Type B pancreatic cell (in vitro differentiated cells): Measurements from ENCODE around the gene CFAP97. TPM values are rescaled to one million over a fixed set of nuclear protein-coding genes. Genes with fewer than 3 reads are reported as not detected.

Experiments used
- DNase-seq: peaks from one replicate; pipeline ENCODE4 v3.0.0; 2021; ENCODE audit warnings: mixed read lengths; ENCODE audit not compliant: unreplicated experiment; ENCODE audit errors: extremely low spot score
- H3K27ac Mint-ChIP-seq: 2 replicates; pipeline ENCODE4 v1.8.0; 2021; ENCODE audit warnings: mild to moderate bottlenecking, mixed read lengths
- H3K27me3 Mint-ChIP-seq: 2 replicates; pipeline ENCODE4 v1.8.0; 2021; ENCODE audit warnings: mixed read lengths
- H3K36me3 Mint-ChIP-seq: 2 replicates; pipeline ENCODE4 v1.8.0; 2021; ENCODE audit warnings: mixed read lengths
- H3K4me1 Mint-ChIP-seq: one replicate; pipeline ENCODE4 v1.8.0; 2021; ENCODE audit warnings: mixed read lengths; ENCODE audit not compliant: unreplicated experiment
- H3K4me3 Mint-ChIP-seq: 2 replicates; pipeline ENCODE4 v1.8.0; 2021; ENCODE audit warnings: mild to moderate bottlenecking, mixed read lengths
- H3K9me3 Mint-ChIP-seq: 2 replicates; pipeline ENCODE4 v1.8.0; 2021; ENCODE audit warnings: mixed read lengths
- total RNA-seq: library from RNA; stranded (reverse); gene quantifications from 2 replicates; pipeline ENCODE4 v1.2.1, GENCODE V29; 2021; ENCODE audit warnings: low replicate concordance
- TF ChIP-seq, protein P1 (sequence below): fragments of 200-600 bp; sonication (generic); conservative IDR thresholded peaks from 2 replicates; pipeline ENCODE4 v1.5.0; 2021; ENCODE audit warnings: antibody characterized with exemption, mild to moderate bottlenecking

The CFAP97 gene
- total RNA-seq, 1 donor from 2014 or later = 21.6 TPM

DNA sequence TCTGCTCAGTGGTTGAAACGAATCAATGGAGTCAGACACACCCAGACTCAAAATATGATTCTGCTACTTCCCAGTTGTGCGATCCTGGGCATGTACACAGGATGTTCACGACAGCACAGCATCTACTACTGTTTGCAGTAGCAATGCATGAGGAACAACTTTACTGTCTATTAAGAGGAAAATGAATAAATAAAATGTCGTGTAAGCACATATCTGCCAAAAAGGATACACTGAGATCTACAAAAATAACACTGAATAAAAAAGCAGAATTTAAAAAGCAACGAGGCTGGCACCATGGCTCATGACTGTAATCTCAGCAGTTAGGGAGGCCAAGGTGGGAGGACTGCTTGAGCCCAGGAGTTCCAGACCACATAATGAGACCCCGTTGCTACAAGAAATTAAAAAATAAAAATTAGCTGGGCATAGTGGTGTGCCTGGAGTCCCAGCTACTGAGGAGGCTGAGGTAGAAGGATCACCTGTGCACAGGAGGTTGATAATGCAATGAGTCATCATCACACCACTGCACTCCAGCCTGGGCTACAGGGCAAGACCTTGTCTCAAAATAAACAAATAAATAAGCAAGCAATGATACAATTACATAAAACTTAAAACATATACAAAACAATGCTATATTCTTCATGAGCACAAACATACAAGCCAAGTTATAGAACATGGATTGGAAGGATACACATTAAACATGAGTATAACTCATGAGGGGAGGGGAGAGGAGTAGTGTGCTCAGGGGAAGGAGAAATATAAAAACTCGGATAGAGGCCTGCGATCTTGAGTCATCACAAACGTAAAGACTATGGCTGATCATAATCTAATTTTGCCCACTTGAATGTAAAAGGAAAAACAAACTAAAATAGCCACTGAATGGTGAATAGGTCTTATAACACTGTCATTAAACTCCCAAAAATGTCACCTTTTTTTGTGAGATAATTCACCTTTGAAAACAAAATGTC, 8.6 kb downstream of the CFAP97 start:
- no peaks in the 10 kb centered on the region for H3K9me3 Mint-ChIP-seq
- peaks cover 14% of the 10 kb centered on the region for H3K36me3 Mint-ChIP-seq
- H3K4me3 Mint-ChIP-seq = no peak overlapping the region
- no peak overlapping the region for H3K27ac Mint-ChIP-seq
- no peaks in the 10 kb centered on the region for H3K27me3 Mint-ChIP-seq
- TF ChIP-seq, protein P1, sequence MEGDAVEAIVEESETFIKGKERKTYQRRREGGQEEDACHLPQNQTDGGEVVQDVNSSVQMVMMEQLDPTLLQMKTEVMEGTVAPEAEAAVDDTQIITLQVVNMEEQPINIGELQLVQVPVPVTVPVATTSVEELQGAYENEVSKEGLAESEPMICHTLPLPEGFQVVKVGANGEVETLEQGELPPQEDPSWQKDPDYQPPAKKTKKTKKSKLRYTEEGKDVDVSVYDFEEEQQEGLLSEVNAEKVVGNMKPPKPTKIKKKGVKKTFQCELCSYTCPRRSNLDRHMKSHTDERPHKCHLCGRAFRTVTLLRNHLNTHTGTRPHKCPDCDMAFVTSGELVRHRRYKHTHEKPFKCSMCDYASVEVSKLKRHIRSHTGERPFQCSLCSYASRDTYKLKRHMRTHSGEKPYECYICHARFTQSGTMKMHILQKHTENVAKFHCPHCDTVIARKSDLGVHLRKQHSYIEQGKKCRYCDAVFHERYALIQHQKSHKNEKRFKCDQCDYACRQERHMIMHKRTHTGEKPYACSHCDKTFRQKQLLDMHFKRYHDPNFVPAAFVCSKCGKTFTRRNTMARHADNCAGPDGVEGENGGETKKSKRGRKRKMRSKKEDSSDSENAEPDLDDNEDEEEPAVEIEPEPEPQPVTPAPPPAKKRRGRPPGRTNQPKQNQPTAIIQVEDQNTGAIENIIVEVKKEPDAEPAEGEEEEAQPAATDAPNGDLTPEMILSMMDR = no peak
- H3K4me1 Mint-ChIP-seq = peaks cover 4% of the 10 kb centered on the region
- DNase-seq = no peak

GRCh38 chr4:185192059-185192458, 11.7 kb downstream of the CFAP97 start:
- peaks cover 20% of the 10 kb centered on the region for H3K36me3 Mint-ChIP-seq
- TF ChIP-seq, protein P1 = no peak
- no peaks in the 10 kb centered on the region for H3K27me3 Mint-ChIP-seq
- no peak overlapping the region for H3K27ac Mint-ChIP-seq
- DNase-seq = no peak
- H3K4me1 Mint-ChIP-seq = peaks cover 4% of the 10 kb centered on the region
- no peaks in the 10 kb centered on the region for H3K9me3 Mint-ChIP-seq
- H3K4me3 Mint-ChIP-seq = no peak overlapping the region

GRCh38 chr4:185190306-185190856, 13.4 kb downstream of the CFAP97 start:
- TF ChIP-seq, protein P1 = no peak
- H3K36me3 Mint-ChIP-seq = peaks cover 16% of the 10 kb centered on the region
- no peak for DNase-seq
- H3K4me3 Mint-ChIP-seq = no peak overlapping the region
- no peak overlapping the region for H3K27ac Mint-ChIP-seq
- peaks cover 9% of the 10 kb centered on the region for H3K4me1 Mint-ChIP-seq
- no peaks in the 10 kb centered on the region for H3K27me3 Mint-ChIP-seq
- no peaks in the 10 kb centered on the region for H3K9me3 Mint-ChIP-seq

- no peak for DNase-seq
- no peaks in the 10 kb centered on the region for H3K27me3 Mint-ChIP-seq
- H3K4me1 Mint-ChIP-seq = peaks cover 9% of the 10 kb centered on the region
- H3K27ac Mint-ChIP-seq = no peak overlapping the region
- TF ChIP-seq, protein P1 = no peak
- peaks cover 16% of the 10 kb centered on the region for H3K36me3 Mint-ChIP-seq
- no peaks in the 10 kb centered on the region for H3K9me3 Mint-ChIP-seq
- H3K4me3 Mint-ChIP-seq = no peak overlapping the region
Measured at GRCh38 chr4:185189606-185190305, 14.0 kb downstream of the CFAP97 start.

DNA sequence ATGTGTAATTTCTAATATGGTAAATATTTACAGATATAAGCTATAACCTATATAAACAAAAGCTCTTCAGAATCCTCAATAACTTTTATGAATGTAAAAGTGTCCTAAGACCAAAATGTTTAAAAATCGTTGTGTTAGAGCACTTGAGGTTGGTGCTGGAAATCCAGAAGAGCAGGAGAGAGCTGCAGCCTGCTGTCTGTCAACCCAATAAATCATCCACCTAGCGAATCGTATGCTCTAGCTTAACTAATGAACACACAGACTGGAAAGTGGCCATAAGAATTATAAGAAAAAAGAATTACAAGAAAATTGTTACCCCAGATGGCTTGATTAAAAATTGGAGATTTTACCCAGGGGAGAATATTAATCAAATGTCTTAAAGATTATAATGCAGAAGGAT, 17.0 kb downstream of the CFAP97 start:
- peaks cover 9% of the 10 kb centered on the region for H3K4me1 Mint-ChIP-seq
- H3K27me3 Mint-ChIP-seq = no peaks in the 10 kb centered on the region
- no peak overlapping the region for H3K4me3 Mint-ChIP-seq
- TF ChIP-seq, protein P1 = no peak
- no peaks in the 10 kb centered on the region for H3K9me3 Mint-ChIP-seq
- peaks cover 16% of the 10 kb centered on the region for H3K36me3 Mint-ChIP-seq
- no peak for DNase-seq
- no peak overlapping the region for H3K27ac Mint-ChIP-seq
